Trophoblast cell (in vitro differentiated cells and primary cell): ENCODE data around the gene SLC2A6.

Experiments
- DNase-seq, 2 donors: peaks; one replicate each; pipeline ENCODE4 v3.0.0-alpha.2; 2016
- H2AFZ ChIP-seq: 2 replicates; pipeline ENCODE4 v1.6.1; 2013; ENCODE audit warnings: low read length, moderate library complexity, mild to moderate bottlenecking; ENCODE audit not compliant: insufficient read depth, poor library complexity
- H2AK5ac ChIP-seq: 2 replicates; pipeline ENCODE4 v1.6.1; 2013; ENCODE audit warnings: mild to moderate bottlenecking, low read length
- H2BK120ac ChIP-seq: 2 replicates; pipeline ENCODE4 v1.6.1; 2013; ENCODE audit warnings: low read length, mild to moderate bottlenecking, moderate library complexity; ENCODE audit not compliant: insufficient read depth, poor library complexity
- H2BK12ac ChIP-seq: 2 replicates; pipeline ENCODE4 v1.6.1; 2013; ENCODE audit warnings: mild to moderate bottlenecking, low read length, moderate library complexity
- H2BK5ac ChIP-seq: 2 replicates; pipeline ENCODE4 v1.6.1; 2013; ENCODE audit warnings: low read length, low read depth, moderate library complexity, mild to moderate bottlenecking; ENCODE audit not compliant: poor library complexity
- H3K14ac ChIP-seq: 2 replicates; pipeline ENCODE4 v1.6.1; 2013; ENCODE audit warnings: mild to moderate bottlenecking, low read length
- H3K18ac ChIP-seq: 2 replicates; pipeline ENCODE4 v1.6.1; 2013; ENCODE audit warnings: mild to moderate bottlenecking, low read length
- H3K23ac ChIP-seq: 2 replicates; pipeline ENCODE4 v1.6.1; 2013; ENCODE audit warnings: low read length
- H3K27ac ChIP-seq: 2 replicates; pipeline ENCODE4 v1.5.1; 2013; ENCODE audit warnings: low read depth, mild to moderate bottlenecking, inconsistent platforms, low read length, moderate library complexity
- H3K27me3 ChIP-seq: 2 replicates; pipeline ENCODE4 v1.6.1; 2013; ENCODE audit warnings: inconsistent platforms, mild to moderate bottlenecking, low read length, moderate library complexity; ENCODE audit not compliant: insufficient read depth
- H3K36me3 ChIP-seq, 2 experiments: 1 replicate in 1 of 2; 2 replicates in 1 of 2; pipeline ENCODE4 v1.6.1; 2013; ENCODE audit warnings: low read length in 2 of 2, mild to moderate bottlenecking in 2 of 2, moderate library complexity in 1 of 2; ENCODE audit not compliant: insufficient read depth in 2 of 2, control insufficient read depth in 1 of 2
- H3K4ac ChIP-seq: 2 replicates; pipeline ENCODE4 v1.6.1; 2013; ENCODE audit warnings: low read depth, mild to moderate bottlenecking, low read length, moderate library complexity
- H3K4me1 ChIP-seq, 2 experiments: 1 replicate in 1 of 2; 2 replicates in 1 of 2; pipeline ENCODE4 v1.6.1; 2013; ENCODE audit warnings: low read length in 2 of 2, mild to moderate bottlenecking in 2 of 2, moderate library complexity in 1 of 2; ENCODE audit not compliant: insufficient read depth in 2 of 2, control insufficient read depth in 1 of 2
- H3K4me2 ChIP-seq: 2 replicates; pipeline ENCODE4 v1.6.1; 2013; ENCODE audit warnings: inconsistent platforms, mild to moderate bottlenecking, low read length, moderate library complexity
- H3K4me3 ChIP-seq: 2 replicates; pipeline ENCODE4 v1.5.1; 2013; ENCODE audit warnings: mild to moderate bottlenecking, low read depth, low read length, inconsistent platforms
- H3K79me1 ChIP-seq: one replicate; pipeline ENCODE4 v1.6.1; 2013; ENCODE audit warnings: low read length
- H3K79me2 ChIP-seq: 2 replicates; pipeline ENCODE4 v1.6.1; 2013; ENCODE audit warnings: low read length, mild to moderate bottlenecking; ENCODE audit not compliant: control insufficient read depth, insufficient read depth, poor library complexity
- H3K9ac ChIP-seq: 2 replicates; pipeline ENCODE4 v1.6.1; 2013; ENCODE audit warnings: mild to moderate bottlenecking, low read length
- H3K9me3 ChIP-seq: 2 replicates; pipeline ENCODE4 v1.6.1; 2013; ENCODE audit warnings: low read depth, mild to moderate bottlenecking, control low read depth, inconsistent platforms, low read length; ENCODE audit not compliant: insufficient read depth
- H4K12ac ChIP-seq: 2 replicates; pipeline ENCODE4 v1.6.1; 2013; ENCODE audit warnings: low read depth, mild to moderate bottlenecking, low read length, moderate library complexity
- H4K8ac ChIP-seq: 2 replicates; pipeline ENCODE4 v1.6.1; 2013; ENCODE audit warnings: low read depth, mild to moderate bottlenecking, low read length, moderate library complexity
- H4K91ac ChIP-seq: one replicate; pipeline ENCODE4 v1.6.1; 2013; ENCODE audit warnings: low read depth, mild to moderate bottlenecking, low read length, moderate library complexity
- WGBS: extraction: QIAGEN DNeasy Blood & Tissue Kit; methylation state at CpG from one replicate; pipeline ENCODE4 v1.1.7; 2013; ENCODE audit warnings: missing lambda C conversion rate; ENCODE audit not compliant: insufficient read length, insufficient coverage; ENCODE audit errors: extremely low coverage; 5-methylcytosine and 5-hydroxymethylcytosine counted together

Gene SLC2A6

DNA sequence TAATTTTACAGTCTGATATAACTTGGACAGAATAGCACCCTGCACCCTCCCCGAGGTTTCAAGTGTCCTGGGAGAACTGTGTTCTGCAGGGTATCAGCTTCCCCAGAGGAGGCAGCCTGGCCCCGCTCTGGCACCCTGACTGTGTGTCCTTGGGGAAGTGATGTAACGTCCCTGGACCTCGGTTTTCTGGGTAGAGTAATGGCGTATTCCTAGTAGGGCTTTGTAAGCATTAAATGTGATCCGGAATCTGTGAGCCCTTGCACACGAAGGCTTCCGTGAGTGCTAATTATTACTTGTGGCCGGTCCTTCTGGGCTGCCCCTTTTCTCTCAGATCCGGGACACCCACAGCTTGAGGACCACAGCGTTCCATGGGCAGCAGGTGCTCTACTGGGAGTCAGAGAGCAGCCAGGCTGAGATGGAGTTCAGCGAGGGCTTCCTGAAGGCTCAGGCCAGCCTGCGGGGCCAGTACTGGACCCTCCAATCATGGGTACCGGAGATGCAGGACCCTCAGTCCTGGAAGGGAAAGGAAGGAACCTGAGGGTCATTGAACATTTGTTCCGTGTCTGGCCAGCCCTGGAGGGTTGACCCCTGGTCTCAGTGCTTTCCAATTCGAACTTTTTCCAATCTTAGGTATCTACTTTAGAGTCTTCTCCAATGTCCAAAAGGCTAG lies 20.1 kb downstream of the SLC2A6 start:
- Histone ChIP-seq H2BK5ac (no peak overlapping the region), H3K14ac (no peak overlapping the region), H3K4ac (no peak overlapping the region), H2AK5ac (no peak overlapping the region), H3K27me3 (no peaks in the 10 kb centered on the region), H4K12ac (peak overlapping the region; percentile 12), H4K91ac (no peak overlapping the region), H3K18ac (no peak overlapping the region), H2BK120ac (no peak overlapping the region), H3K79me1 (peaks cover 5% of the 10 kb centered on the region), H3K4me3 (peak overlapping the region; percentile 31), H3K4me2 (peak overlapping the region; percentile 63), H2AFZ (no peak overlapping the region), H3K23ac (no peak overlapping the region), H3K36me3 (no peaks in the 10 kb centered on the region), H3K27ac (no peak overlapping the region), H3K9me3 (no peaks in the 10 kb centered on the region), H3K4me1 (peaks cover 5 to 10% of the 10 kb centered on the region in 2 experiments), H3K9ac (no peak overlapping the region), H2BK12ac (no peak overlapping the region), H3K79me2 (peaks cover 2% of the 10 kb centered on the region), H4K8ac (no peak overlapping the region)
- no CpG with 5 or more reads among the region's 16 CpGs for WGBS
- no peak for DNase-seq

- no peak overlapping the region for H2AFZ ChIP-seq
- peaks cover 2% of the 10 kb centered on the region for H3K79me2 ChIP-seq
- no peak overlapping the region for H3K23ac ChIP-seq
- no peak overlapping the region for H4K91ac ChIP-seq
- H3K9me3 ChIP-seq: no peaks in the 10 kb centered on the region
- H3K36me3 ChIP-seq: no peaks in the 10 kb centered on the region
- H3K4ac ChIP-seq: no peak overlapping the region
- H4K12ac ChIP-seq: no peak overlapping the region
- H3K4me2 ChIP-seq: no peak overlapping the region
- no peak overlapping the region for H3K9ac ChIP-seq
- no peak for DNase-seq
- H3K27ac ChIP-seq: no peak overlapping the region
- no peak overlapping the region for H2BK5ac ChIP-seq
- WGBS: no CpG with 5 or more reads among the region's 11 CpGs
- H3K4me1 ChIP-seq: peaks cover 5 to 10% of the 10 kb centered on the region in 2 experiments
- H3K79me1 ChIP-seq: peaks cover 5% of the 10 kb centered on the region
- H3K27me3 ChIP-seq: no peaks in the 10 kb centered on the region
- H4K8ac ChIP-seq: no peak overlapping the region
- H3K4me3 ChIP-seq: no peak overlapping the region
- no peak overlapping the region for H2BK120ac ChIP-seq
- no peak overlapping the region for H3K18ac ChIP-seq
- no peak overlapping the region for H3K14ac ChIP-seq
- no peak overlapping the region for H2AK5ac ChIP-seq
- H2BK12ac ChIP-seq: no peak overlapping the region
These were observed 21.2 kb downstream of the SLC2A6 start for GRCh38 chr9:133457748-133458147.

GRCh38 chr9:133457233-133457632 lies 21.7 kb downstream of the SLC2A6 start:
- no CpG with 5 or more reads among the region's 13 CpGs for whole genome bisulfite sequencing
- no peak overlapping the region for H3K23ac ChIP-seq

GRCh38 chr9:133456409-133456808 lies 22.5 kb downstream of the SLC2A6 start:
- Histone ChIP-seq H3K27ac (no peak overlapping the region), H3K14ac (no peak overlapping the region), H3K79me1 (peaks cover 5% of the 10 kb centered on the region), H2AK5ac (no peak overlapping the region), H4K12ac (no peak overlapping the region), H3K18ac (no peak overlapping the region), H3K4me3 (no peak overlapping the region), H3K23ac (no peak overlapping the region), H2AFZ (no peak overlapping the region), H3K4ac (no peak overlapping the region), H3K4me2 (no peak overlapping the region), H4K91ac (no peak overlapping the region), H3K27me3 (no peaks in the 10 kb centered on the region), H3K9ac (no peak overlapping the region), H3K9me3 (no peaks in the 10 kb centered on the region), H2BK120ac (no peak overlapping the region), H2BK5ac (no peak overlapping the region), H3K36me3 (no peaks in the 10 kb centered on the region), H4K8ac (no peak overlapping the region), H3K4me1 (peaks cover 0 to 10% of the 10 kb centered on the region in 2 experiments), H2BK12ac (no peak overlapping the region), H3K79me2 (peaks cover 2% of the 10 kb centered on the region)
- DNase-seq: no peak
- WGBS: no CpG with 5 or more reads among the region's 9 CpGs

More at GRCh38 chr9:133457233-133457632, 21.7 kb downstream of the SLC2A6 start:
- no peaks in the 10 kb centered on the region for H3K36me3 ChIP-seq
- no peak overlapping the region for H2BK120ac ChIP-seq
- H3K79me2 ChIP-seq: peaks cover 2% of the 10 kb centered on the region
- peaks cover 5 to 10% of the 10 kb centered on the region in 2 experiments for H3K4me1 ChIP-seq
- no peak for DNase-seq
- no peak overlapping the region for H3K4me2 ChIP-seq
- H4K12ac ChIP-seq: no peak overlapping the region
- no peak overlapping the region for H3K4me3 ChIP-seq
- H3K4ac ChIP-seq: no peak overlapping the region
- no peak overlapping the region for H2AK5ac ChIP-seq
- no peak overlapping the region for H3K18ac ChIP-seq
- peaks cover 5% of the 10 kb centered on the region for H3K79me1 ChIP-seq
- H2AFZ ChIP-seq: no peak overlapping the region
- H2BK5ac ChIP-seq: no peak overlapping the region
- no peak overlapping the region for H3K14ac ChIP-seq
- no peaks in the 10 kb centered on the region for H3K9me3 ChIP-seq
- no peak overlapping the region for H4K8ac ChIP-seq
- H4K91ac ChIP-seq: no peak overlapping the region
- H3K27me3 ChIP-seq: no peaks in the 10 kb centered on the region
- no peak overlapping the region for H3K27ac ChIP-seq
- no peak overlapping the region for H3K9ac ChIP-seq
- H2BK12ac ChIP-seq: no peak overlapping the region
